IPS DF 19.7 (cell line): ENCODE measurements around the gene BSG.
"Not testable (repeated sequence)": the region's sequence is repeated elsewhere in the genome, so short reads cannot be mapped to it uniquely, and the experiment has no call there.

Source experiments
- DNase-seq: peaks from one replicate; pipeline ENCODE4 v3.0.0-alpha.2; 2013; ENCODE audit warnings: low read depth, low spot score

BSG gene

DNA sequence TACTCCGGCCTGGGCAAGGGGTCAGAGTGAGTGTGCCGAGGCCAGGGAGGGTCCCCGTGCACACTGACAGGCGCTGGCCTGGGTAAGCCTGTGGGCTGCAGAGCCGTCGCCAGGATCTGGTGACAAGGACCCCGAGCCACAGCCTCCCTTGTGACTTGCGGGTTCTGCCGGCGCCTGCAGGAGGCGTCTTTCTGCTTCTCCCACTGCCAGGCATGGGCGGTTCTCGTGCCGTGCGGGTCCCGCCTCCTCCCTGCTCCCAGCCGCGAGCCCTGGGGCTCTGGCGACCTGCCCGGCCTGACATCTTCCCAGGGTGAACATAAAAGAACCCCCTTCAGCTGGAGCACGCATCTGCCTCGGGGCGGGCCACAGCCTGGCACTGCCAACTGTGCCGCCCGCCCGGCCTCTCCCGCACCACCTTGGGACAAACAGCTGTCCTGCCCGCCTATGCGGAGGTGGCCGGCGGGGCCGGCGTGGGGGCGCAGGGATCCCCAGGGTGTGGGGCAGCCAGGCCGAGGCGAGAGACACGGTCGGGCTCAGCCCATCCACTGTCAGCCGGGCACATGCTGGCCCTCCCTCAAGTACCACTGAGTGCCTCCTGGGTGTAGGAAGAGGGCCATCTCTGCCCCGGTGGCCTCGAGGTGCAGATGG is 15.8 kb downstream of the BSG start:
- no peak for DNase-seq

DNA sequence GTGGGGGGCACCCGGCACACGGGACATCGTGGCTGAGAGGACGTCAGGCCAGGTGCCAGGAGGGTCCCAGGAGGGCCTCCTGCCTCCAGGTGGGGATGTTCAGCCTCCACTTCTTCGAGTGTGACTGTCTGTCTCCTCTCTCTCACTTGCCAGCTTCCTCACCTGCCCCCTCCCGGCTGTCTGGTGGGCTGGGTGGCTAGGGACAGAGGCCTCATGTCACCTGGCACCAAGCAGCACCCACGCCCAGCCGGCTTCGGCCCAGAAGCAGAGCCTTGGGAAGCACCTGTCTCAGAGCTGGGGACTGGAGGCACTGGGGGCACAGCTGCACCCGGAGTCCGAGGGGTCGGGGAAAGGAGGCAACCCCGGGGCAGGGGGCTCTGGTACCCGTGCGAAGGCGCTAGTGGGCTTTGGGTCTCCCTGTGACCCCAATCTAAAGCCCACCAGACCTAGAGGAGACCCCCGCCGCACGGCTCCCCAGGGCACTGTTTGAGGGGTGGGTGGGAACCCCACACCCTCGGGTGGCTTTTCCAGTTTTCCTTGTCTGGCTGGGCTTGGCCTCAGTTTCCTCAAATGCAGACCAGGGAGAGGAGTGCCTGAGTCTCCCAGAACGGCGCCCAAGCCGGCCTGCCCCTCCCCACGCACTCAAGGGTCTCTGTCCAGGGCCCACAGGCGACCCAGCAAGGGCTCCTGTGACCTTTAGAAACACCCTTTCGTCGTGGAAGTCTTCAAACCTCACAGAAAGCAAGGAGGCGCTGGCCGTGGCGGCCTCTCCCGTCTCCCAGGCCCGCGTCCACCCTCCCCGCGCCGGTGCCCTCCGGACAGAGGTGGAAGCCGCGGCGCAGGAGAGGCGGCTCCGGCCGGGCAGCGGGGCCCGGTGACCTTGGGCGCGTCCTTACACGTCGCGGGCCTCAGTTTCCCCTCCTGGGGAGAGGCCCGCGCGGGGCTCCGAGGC is 16.6 kb downstream of the BSG start:
- DNase-seq, result no peak

DNA sequence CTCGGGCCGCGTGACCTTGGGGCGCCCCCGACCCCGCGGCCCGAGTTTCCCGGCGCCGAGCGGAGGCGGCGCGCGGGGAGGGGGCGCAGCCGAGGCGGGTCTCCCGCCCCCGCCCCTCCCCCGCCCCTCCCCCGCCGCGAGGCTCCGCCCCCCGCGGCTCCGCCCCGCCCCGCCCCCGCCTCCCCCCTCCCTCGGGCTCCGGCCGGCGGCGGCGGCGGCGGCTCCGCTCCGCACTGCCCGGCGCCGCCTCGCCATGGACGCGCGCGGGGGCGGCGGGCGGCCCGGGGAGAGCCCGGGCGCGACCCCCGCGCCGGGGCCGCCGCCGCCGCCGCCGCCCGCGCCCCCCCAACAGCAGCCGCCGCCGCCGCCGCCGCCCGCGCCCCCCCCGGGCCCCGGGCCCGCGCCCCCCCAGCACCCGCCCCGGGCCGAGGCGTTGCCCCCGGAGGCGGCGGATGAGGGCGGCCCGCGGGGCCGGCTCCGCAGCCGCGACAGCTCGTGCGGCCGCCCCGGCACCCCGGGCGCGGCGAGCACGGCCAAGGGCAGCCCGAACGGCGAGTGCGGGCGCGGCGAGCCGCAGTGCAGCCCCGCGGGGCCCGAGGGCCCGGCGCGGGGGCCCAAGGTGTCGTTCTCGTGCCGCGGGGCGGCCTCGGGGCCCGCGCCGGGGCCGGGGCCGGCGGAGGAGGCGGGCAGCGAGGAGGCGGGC is 17.4 kb downstream of the BSG start, which contains the start of gene HCN2:
Gene HCN2, plus strand, starts transcription at position 189 of the 703 bp plus-strand sequence. Its CDS starts 65 bp downstream, at position 254.
- DNase-seq, result no peak

DNA sequence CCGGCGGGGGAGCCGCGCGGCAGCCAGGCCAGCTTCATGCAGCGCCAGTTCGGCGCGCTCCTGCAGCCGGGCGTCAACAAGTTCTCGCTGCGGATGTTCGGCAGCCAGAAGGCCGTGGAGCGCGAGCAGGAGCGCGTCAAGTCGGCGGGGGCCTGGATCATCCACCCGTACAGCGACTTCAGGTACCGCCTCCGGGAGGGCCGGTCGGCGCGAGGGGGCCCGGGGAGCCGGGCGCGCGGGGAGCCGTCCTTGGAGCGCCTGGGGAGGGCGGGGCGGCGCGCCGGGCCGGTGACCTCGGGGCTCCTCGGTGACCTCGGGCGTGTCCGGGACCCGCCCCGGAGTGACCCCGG is 18.0 kb downstream of the BSG start:
- DNase-seq, result no peak

DNA sequence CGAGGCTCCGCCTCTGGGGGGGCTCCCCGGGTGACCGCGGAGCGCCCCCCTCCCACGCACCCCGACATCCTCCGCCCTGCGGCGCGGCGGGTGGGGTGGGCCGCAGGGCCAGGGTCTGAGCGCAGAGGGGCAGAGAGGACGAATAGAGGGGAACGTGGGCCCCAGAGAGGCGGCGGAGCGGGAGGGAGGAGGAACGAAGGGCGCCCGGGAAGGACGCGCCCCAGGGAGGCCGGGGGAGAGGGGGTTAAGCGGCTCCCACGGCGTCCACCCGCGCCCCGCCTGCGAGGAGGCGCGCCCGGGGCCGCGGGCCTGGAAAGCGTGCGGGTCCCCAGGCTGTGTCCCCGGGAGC is 18.3 kb downstream of the BSG start:
- DNase-seq, result no peak

DNA sequence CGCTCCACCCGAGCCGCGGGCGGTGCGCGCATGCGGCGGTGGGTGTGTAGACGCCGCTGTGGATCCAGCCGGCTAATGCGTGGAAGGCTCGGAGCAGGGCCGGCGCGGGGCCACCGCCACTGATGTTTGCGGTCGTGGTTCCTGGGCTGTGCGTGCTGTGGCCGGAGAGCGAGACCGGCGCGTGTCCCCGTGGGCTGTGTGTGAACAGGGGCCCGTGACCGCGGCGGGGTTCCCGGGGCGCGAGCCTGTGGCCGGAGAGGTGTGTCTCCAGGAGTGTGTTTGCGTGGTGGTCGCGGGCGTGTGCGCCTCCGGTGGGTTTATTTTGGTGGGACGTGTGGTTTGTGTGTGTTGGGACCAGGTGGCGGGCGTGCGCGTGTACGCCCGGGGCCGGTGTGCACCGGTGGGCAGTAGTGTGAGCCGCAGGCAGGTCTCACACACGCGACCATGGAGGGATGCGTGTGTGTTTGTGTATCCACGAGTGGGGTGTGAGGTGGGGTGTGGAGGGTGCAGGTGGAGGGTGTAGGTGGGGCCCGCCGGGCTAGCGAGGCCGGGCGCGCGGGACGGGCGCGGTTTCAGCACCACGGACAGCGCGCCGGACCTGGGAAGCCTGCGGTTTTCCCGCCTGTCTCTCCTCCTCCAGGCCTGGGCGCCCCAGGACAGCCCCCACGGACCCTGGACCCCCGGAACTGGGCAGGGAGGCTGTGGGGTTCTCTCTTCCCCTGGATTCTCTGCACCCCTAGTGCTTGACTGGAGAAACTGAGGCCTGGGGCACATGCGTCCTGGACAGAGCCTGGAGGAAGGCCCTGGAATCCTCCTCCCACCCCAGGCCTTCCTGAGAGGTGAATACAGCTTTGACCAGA is 18.9 kb downstream of the BSG start:
- no peak for DNase-seq

DNA sequence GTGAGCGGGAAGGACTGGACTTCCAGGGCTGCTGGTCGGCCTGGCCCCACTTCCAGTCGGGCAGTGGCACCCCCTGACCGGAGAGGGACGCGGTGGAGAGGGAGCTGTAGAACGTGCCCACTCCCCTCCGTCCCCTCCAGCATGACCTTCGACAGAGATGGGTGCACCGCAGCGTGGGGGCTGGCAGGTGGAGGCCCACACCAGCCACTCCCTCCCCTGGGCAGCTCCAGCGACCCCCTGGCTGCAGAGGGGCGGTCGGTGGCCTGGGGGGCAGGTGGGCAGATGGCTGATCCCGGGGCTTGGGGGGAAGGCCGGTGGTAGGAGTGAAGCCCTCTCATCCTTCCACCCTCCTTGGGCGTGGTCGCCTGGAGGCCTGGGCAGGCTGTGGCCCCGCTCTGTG is 19.7 kb downstream of the BSG start:
- no peak for DNase-seq

DNA sequence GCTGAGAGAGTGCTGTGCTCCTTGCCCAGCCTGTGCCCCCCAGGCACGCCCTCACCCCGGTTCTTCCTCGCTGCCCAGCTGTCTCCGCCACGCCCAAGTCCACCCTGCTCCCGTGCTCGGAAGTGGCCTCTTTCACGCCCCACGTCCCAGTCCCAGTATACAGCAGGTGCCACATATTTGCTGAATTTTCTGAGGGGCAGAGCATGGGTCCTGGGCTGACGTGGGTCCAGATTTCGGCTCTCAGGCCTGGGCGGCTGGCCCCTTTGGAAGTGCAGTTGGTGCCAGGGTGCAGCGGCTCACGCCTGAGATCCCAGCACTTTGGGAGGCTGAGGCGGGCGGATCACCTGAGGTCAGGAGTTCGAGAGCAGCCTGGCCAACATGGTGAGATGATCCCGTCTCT is 20.7 kb downstream of the BSG start:
- no peak for DNase-seq

DNA sequence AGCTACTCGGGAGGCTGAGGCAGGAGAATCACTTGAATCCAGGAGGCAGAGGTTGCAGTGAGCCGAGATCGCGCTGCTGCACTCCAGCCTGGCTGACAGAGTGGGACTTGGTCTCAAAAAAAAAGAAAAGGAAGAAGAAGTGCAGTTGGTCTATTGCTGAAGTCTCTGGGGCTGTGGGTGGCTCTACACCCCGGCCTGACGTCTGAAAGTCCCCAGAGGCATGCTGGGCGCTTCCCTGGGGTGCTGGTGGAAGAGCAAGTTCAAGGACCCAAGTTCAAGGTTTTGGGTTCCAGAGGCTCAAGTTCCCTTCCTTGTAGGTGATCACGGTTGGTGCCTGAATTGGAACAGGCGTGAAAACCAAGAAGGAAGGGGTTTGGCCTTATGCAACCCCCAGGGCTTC is 21.1 kb downstream of the BSG start:
- DNase-seq, result no peak

DNA sequence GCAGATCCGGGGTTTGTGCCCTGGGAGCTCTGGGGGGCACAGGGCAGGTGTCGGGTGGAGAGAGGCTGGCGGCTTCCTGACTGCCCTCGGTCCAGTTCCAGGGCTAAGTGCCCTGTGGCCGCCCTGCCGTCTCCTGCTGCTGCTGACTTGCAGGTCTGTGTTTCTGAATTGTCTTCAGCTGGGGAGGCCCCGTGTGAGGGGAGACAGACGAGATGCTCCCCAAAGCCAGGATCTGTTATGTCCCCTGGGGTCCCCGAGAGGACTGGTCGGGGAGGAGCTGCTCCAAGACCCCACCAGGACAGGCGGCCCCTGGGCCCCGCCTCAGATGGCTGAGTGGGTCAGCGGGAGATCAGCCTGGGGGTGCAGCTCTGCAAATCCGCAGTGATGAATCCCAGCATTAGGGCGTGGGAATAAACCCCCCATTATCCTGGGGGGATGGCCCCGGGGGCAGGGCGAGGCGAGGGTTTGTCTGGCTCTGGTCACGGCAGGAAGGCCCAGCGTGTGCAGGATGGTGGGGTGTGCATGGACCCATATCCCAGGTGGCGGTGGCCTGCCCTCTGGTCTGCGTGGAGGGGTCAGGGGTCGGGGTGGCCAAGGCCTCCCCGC is 22.0 kb downstream of the BSG start:
- no peak for DNase-seq

DNA sequence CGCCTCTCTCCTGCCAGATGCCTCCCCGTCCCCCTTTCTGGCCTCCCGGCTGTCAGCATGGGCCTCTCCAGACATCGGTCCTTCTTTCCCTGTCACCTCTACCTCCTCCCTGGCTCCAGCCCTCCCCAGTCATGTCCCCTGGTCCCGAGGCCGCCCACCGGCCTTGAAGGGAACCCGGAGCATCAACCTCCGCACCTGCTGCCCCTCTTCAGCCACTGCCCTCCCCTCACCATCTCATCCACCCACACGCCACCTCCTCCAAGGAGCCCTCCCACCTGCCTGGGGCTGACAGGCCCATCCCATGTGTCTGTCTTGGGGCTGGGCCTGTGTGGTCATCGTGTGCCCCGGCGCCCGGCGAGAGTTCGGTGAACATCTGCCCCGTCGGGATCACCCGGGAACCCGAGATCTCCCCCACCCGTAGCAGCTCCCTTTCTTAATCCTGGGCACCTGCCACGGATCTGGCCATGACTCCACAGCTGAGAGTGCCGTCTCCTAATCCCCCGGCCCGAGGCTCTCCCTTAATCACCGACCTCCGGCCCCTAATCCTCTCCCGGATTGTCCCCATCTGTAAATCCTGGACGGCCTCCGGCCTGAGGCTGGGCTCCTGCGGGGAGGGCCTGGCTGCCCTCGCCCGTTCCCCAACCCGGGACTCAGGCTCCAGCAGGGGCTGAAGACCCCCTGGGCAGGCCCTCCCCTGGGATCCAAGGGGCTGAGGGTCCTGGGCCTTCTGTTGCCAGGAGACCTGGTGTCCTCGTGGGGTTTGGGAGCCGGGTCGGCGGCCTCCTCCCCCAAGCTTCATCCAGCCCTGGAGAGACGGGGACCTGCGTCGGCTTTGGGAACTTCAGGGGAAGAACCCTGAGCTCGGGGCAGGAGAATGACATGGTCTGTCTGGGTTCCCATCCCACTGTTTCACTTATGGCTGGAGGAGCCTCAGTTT is 23.2 kb downstream of the BSG start:
- no peak for DNase-seq

DNA sequence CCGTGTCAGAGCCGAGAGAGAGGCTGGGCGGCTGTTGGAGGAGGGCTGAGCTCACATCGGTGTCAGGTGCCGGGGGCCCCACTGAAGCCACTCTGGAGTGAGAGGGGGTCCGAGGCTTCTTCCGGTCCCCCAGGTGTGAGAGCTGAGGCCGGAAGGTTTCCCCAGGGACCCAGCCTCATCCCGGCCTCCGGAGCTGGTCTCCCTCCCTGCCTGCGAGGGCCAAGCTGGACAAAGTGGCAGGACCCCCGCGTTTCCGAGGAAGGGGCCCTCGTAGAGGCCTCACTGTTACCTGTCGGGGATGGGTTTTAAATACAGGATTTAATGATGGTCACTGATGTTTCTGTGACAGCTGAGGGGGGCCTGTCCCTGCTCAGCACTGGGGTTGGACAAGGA is 23.9 kb downstream of the BSG start:
- DNase-seq, result no peak

DNA sequence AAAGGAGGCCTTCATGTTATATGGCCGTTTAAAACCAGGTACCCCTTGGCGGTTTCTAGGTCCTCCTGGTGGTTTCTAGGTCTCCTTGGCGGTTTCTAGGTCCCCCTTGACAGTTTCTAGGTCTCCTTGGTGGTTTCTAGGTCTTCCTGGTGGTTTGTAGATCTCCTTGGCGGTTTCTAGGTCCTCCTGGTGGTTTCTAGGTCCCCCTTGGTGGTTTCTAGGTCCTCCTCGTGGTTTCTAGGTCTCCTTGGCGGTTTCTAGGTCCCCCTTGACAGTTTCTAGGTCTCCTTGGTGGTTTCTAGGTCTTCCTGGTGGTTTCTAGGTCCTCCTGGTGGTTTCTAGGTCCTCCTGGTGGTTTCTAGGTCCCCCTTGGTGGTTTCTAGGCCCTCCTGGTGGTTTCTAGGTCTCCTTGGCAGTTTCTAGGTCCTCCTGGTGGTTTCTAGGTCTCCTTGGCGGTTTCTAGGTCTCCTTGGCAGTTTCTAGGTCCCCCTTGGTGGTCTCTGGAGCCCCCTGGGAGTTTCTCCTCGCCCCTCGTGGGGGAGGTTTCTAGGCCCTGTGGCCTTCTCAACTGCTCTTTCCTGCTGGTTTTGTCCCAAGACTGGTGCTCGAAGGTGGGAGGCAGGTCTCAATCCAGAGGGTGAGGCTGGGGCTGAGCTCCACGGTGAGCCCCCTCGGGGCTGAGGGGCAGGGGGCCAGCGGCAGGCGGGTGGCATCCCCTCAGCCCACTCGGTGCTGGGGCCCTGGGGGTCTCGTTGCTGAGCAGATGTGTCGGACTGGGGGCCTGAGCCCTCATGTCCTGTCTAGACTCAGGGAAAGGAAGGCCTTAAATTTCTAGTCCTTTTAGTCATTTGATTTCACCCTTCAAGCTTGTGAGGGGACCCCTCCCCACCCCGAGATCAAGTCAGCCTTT is 25.3 kb downstream of the BSG start:
- no peak for DNase-seq

DNA sequence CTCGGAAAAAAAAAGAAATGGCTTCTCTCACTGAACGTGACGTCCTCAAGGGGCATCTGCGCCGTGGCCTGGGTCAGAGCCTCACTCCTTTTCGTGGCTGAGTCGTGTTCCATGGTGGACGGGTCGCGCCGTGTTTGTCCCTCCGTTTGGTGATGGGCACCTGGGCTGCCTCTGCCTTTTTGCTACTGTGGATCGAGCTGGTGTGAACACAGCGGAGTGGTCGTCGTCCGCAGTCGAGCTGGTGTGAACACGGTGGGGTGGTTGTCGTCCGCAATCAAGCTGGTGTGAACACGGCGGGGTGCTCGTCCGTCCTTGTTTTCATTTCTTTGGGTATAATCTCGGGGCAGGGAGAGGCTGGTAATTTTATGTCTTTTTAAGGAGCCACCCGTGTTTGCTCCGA is 28.9 kb downstream of the BSG start:
- DNase-seq, result no peak

DNA sequence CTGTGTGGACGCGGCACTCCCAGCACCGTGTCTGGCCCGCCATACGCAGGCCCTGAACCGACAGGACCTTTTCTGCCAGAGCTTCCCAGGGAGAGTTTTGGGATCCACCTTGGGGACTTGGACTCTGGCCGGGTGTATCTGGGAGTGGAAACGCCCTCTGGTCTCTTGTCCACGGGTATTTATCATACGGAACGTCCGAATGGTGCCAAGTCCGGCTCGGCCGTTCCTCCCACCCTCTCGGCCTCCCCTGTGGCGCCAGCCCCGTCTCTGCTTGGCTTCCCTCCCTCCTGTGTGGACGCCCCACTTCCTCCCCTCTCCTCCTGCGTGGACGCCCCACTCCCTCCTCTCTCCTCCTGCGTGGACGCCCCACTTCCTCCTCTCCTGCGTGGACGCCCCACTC is 29.4 kb downstream of the BSG start:
- no peak for DNase-seq

DNA sequence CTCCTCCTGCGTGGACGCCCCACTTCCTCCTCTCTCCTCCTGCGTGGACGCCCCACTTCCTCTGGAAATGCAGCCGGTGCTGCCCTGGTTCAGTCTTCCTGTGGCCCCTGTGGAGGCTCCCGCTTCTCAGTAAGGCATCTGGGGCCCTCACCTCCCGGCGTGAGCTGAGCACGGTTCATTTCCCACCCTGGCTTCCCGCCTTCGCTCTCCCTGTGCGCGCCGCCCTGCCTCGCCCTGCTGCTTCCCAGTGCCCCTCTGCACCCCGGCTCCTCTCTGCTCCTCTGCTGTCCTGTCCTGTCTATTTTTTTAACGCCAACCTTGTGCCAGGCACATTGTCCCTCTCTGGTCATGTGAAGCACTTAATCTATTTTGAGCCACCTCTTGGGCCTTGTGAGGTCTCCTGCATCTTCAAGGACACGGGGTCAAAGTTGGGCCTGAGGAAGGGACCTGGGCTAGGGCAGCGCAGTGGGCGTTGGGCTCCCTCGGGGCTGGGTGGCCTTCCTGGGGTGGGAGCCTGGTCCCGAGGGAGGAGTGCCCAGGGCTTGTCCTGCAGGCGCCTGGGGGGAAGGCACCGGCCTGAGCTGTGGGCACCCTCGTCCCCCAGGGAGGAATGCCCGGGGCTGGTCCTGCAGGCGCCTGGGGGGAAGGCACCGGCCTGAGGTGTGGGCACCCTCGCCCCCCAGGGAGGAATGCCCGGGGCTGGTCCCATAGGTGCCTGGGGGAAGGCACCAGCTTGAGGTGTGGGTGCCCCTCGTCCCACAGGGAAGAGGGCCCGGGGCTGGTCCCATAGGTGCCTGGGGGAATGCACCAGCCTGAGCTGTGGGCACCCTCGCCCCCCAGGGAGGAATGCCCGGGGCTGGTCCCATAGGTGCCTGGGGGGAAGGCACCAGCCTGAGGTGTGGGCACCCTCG is 30.2 kb downstream of the BSG start:
- DNase-seq, result no peak

DNA sequence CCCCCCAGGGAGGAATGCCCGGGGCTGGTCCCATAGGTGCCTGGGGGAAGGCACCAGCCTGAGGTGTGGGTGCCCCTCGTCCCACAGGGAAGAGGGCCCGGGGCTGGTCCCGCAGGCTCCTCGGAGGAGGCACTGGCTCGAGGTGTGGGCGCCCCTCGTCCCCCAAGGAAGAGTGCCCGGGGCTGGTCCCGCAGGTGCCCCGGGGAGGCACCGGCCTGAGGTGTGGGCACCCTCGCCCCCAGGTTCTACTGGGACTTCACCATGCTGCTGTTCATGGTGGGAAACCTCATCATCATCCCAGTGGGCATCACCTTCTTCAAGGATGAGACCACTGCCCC is 30.9 kb downstream of the BSG start:
- not testable (repeated sequence) for DNase-seq

DNA sequence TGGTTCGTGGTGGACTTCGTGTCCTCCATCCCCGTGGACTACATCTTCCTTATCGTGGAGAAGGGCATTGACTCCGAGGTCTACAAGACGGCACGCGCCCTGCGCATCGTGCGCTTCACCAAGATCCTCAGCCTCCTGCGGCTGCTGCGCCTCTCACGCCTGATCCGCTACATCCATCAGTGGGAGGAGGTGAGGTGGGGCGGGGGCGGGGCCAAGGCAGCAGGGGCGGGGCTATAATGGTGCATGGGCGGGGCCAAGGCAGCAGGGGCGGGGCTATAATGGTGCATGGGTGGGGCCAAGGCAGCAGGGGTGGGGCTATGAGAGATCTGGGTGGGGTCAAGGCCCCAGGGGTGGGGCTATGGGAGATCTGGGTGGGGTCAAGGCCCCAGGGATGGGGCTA is 31.4 kb downstream of the BSG start:
- not testable (repeated sequence) for DNase-seq
